GM21528 (cell line): ENCODE data around the gene UNC93B1.

Experiments used
- ATAC-seq: cut with Tn5 transposase; IDR thresholded peaks from one replicate; pipeline ENCODE4 v1.9.1; 2021; ENCODE audit warnings: mild to moderate bottlenecking, moderate library complexity; ENCODE audit not compliant: unreplicated experiment, low FRiP score

The UNC93B1 gene

DNA sequence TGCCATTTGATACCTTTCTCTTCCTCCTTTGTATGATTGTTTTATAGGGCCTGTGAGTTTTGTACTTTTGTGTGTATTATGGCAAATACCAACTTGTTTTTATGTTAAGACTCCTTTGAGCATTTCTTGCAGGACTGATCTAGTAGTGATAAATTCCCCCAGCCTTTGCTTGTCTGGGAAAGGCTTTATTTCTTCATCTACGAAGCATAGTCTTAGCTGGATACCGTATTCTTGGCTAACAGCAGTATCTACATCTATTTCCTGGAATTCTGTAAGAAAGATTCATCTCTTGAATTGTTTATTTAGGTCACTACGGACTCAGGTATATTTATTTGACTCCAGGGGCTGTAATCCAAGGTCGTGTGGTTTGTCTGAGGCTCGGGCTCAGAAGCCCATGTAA lies 20.6 kb upstream of the UNC93B1 start:
- no peak for ATAC-seq

DNA sequence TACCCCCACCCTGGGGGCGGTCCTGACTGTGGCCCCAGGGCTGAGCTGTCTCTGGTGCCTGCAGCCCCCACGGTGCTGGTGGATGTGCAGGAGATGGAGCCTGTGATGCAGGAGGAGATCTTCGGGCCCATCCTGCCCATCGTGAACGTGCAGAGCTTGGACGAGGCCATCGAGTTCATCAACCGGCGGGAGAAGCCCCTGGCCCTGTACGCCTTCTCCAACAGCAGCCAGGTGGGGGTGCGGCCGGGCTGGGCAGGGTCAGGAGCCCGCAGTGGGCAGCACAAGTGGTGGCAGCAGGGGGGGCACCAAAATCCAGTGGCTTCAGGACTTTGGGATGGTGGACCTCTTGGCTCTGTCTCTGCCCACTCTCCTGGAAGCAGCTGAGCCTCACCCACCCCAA lies 18.6 kb upstream of the UNC93B1 start:
- no peak for ATAC-seq

DNA sequence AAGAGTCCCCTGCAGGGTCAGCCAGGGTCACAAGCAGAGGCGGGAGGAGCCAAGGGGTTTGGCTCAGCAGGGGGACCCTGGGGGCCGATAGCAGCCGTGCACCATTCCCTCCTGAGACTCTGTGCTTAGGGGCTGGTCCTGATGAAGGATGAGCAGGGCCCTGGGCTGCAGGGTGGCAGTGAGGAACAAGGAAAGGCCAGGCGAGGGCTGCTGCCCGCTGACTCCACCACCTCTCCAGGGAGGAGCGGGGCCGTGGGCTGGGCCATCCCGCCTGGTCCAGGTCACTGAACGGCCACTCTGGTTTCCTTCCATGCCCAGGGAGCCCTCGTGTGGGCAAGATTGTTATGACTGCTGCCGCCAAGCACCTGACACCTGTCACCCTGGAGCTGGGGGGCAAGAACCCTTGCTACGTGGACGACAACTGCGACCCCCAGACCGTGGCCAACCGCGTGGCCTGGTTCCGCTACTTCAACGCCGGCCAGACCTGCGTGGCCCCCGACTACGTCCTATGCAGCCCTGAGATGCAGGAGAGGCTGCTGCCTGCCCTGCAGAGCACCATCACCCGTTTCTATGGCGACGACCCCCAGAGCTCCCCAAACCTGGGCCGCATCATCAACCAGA lies 17.4 kb upstream of the UNC93B1 start:
- ATAC-seq = no peak

DNA sequence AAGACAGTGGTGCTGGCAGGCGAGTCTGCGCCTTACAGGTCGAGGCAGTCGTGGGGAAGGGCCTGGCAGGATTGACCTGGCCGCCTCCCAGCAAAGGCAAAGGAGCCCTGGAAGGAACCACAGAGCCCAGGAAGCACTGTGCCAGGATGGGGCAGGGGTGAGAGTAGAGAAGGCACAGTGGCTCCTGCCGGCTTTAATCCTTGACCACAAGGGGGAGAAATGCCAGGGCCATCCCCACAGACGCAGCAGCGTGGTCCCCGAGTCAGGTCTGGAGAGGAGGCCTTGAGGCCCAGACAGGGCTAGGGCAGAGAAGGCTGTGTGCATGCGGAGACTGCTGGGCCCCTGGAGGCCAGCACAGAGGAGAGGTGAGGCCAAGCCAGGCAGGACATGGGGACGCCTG lies 16.7 kb upstream of the UNC93B1 start:
- no peak for ATAC-seq

DNA sequence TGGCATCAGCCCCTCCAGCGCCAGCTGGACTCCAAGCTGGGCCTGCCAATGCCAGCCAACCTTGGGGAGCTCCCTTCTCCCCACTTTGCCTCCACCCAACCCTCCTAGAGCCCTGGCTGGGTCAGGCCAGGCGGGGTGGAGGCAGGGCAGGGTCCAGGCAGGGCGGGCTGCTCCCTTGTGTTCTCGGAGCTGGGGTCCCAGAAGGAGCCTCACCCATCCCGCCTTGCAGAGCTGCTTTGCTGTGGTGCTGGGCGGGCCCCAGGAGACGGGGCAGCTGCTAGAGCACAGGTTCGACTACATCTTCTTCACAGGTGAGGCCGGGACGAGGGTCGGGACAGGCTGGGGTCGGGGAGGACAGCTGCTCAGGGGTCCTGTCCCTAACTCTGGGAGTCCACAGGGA lies 15.6 kb upstream of the UNC93B1 start:
- ATAC-seq = no peak

DNA sequence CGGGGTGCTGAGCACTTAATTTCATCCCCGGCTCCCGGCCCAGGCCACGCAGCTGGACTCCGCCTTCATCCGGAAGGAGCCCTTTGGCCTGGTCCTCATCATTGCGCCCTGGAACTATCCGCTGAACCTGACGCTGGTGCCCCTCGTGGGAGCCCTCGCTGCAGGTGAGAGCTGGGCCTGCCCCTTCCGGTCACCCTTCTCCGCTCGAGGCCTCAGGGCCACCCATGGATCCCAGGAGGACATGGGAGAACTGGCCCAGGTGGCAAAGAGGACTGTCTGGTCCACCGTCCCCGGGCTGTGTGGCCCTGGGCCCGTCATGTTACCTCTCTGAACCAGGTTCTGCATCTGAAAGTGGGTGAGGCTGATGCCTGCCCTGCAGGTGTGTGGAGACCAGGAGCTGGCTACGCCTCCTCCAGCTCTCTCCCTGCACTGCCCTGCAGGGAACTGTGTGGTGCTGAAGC lies 14.9 kb upstream of the UNC93B1 start:
- no peak for ATAC-seq

DNA sequence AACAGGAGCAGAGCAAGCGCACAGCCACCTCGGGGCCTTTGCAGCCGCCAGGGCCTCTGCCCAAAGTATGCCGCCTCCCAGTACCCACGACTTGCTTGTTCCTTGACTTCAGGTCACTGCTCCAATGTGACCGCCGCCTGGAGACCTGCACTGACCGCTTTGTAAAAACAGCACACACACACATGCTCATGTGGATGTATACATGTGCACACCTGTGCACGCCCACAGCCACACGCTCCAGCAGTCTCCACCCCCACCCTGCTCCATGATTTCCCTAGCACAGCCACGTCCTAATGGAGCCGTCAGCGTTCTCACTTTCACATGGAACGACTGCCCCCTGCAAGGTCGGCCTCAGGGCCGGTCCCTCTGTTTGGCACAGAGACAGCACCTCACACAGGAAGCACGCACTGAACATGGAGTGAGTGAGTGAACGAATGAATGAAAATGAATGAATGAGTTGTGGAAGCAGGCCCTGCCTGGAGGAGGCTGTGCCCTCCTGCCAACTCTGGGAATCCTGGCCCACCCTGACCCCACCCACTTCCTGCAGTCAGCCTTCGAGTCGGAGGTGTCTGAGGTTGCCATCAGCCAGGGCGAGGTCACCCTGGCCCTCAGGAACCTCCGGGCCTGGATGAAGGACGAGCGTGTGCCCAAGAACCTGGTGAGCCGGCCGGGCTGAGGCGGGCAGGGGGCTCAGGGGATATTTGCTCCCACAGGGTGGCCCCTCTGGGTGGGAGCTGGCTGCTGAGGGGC lies 14.3 kb upstream of the UNC93B1 start:
- ATAC-seq = no peak

DNA sequence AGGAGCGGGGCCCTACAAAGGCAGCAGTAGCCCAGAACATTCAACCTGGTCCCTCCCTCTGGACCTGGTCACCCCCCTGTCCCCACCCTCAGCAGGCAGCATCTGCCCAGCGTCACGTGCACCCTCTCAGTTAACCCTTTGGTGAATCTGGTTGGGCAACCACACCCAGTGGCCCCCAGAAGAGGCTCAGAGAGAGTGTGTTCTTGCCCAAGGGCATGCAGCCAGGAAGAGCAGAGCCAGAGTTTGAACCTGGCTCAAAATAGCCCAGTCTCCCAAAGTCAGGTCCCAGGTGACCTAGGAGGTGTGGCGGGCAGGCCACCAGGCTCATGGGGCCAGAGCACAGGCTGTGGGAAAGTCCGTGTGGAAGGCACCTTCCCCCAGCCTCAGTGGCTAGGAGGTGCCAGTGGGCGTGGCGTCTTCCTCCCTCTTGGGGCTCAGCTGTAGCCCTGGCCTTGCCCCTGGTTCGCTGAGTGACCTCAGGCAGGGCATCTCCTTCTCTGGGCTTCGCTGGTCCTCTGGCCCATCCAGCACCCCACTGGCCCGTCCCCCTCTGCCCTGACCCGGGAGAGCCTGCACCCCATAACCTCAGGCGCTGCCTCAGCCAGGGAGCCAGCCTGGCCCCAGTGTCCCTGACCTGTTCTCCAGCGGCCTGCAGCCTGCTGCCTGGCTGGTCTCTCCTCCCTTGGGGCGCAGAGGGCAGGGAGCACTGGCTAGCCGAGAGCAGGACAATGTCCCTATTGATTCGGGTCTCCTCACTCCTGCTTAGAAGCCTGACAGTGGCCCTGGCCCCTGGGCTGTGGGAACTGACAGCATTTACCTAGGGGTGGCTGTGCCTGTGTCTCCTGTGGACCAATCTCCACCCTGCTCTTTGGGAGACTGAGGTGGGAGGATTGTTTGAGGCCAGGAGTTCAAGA lies 13.3 kb upstream of the UNC93B1 start:
- ATAC-seq = no peak

DNA sequence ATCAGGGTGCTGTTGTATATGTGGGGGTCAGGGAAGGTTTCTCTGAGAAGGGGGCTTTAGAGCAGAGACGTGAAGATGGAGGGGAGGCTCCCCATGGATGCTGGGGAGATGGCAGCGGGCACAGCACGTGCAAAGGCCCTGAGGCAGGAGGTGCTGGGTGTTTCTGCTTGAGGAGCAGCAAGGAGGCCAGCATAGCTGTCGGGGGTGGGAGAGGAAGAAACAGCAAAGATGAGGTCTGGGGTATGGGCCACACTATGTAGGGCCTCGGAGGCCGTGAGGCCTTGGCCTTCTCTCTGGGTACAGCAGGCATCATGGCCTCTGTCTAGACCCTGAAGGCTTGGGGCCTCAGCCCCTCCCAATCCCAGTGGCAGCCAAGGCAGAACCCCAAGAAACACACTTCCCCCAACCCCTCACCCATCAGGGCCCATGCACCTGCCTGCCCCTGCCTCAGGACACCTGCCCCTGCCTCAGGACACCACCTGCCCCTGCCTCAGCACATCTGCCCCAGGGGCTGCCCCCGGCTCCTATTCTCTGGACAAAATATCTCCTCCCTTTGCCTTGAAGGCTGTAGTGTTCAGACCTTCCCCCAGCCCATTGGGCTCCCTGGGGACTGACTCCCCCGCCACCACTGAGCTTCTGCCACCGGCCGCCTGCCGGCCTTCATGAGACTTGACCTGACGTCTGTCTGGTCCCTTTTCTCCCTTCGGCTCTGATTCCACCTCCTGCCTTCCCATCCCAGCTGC lies 12.4 kb upstream of the UNC93B1 start:
- ATAC-seq = no peak

DNA sequence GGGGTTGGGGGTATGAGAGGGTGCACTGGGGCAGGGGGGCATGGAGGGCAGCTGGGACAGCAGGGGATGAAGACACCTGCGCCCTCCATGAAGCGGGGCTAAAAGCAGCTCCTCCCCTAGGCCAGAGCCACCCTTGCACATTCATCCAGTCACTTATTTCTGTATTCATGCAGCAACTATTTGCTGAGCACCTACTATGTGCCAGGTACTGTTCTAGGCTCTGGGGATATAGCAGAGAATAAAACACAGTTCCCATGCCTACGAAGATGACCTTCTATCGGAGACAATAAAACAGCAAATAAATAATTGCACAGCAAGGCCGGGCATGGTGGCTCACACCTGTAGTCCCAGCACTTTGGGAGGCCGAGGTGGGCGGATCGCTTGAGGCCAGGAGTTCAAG lies 11.6 kb upstream of the UNC93B1 start:
- ATAC-seq = no peak

DNA sequence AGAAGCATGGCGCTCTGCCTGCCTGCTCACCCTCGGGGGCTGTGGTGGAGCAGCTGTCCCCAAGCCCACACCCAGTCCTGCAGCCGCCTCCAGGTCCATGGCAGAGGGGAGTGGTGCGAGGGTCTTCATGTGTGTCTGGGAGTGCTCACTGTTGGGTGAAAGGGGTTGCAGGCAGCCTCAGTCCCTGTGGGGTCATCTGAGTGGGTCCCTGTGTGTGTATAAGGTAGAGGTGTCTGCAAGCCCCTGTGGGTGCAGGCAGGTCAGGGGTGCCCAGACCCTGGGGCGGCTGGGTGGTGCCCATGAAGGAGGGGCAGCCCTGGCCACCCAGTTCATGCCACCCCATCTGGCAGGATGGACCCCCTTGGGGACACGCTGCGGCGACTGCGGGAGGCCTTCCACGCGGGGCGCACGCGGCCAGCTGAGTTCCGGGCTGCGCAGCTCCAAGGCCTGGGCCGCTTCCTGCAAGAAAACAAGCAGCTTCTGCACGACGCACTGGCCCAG lies 11.1 kb upstream of the UNC93B1 start:
- no peak for ATAC-seq

DNA sequence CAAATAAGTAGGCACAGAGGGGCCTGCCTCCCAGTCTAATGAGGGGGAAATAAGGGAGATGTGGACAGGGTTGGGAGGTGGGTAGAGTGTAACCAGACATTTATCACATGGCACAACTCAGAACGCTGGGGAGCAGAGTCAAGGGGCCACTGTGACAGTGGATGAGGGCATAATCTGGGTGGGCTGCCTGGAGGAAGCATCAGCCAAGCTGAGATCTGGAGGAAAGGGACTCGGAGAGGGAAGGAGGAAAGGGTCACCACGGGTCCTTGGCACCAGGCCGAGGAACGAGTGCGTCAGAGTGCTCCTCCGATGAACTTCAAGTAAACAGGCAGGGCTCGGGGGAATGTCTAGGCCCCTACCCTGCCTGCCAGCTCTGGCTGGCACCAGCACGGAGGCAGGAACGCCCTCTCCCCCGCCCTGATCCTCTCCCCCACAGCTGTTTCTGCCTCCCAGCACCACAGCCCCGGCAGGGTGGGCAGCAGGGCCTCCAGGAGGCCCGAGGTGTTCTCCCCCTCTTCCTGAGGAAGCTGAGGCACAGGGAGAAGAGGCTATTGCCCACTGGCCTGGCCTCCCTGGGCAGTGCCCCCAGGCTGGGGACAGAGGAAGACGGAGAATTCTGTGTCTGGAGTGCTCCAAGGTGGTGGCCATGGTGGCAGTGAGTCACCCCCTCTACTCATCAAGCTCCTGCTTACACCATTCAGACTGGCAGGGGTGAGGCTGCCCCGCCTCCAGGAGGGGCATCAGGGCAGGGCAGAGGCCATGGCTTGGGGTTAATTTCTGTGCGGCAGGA lies 10.5 kb upstream of the UNC93B1 start:
- ATAC-seq = no peak

DNA sequence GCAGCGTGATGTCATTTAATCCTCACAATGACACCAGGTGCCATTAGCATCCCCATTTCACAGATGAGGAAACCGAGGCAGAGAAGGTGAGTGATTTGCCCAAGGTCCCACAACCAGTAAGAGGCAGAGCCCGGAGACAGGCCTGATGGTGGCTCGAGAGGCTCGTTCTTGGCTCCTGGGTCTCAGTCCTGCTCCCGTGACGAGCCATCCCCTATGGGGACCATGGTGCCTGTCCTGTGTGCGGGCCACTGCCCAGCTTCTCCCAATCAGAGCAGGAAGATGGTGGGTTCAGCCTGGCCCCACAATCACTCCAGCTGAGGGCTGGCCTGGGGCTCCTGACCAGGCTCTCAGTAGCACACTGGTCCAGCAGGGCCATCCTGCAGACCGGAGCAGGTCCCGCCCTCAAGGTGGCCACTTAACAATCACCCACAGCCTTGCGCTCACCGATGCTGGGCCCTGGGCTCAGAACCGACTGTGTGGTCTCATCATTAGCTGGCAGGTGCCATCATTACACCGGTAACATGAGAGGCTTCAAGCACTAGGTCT lies 9.8 kb upstream of the UNC93B1 start:
- ATAC-seq = no peak

DNA sequence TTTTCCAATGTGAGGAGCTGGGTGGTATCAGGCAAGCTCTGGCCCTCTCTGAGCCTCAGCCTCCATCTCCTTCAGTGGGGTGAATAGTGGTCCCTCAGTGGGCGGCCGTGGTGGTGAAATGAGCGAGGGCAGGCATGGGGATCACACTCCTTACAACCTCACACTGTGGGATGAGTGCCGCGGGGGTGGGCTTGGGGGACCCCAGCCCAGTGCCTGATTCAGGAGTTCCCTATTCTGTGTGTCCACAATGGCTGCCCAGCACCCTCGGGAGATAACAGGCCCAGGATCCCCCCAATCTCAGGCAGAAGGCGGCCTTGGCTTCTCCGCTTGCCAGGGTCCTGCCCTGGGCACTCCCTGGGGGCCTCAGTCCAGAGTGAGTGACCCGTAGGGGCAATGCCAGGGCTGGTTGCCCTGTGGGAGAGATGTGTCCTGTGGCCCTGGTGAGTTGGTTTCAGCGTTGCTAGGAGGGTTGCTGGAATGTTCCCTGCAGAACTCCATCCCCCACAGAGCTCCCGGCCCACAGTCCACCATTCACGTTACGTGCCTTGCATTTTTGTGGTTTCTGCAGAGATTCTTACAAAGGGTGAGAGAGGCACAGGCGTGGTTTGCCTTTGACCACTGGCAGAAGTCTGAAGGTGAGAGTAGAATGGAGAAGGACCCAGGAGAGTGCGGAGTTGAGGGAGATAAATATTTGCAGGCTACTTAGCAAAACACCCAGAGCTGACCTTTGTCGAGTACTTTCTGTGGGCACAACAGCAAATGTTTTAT lies 9.1 kb upstream of the UNC93B1 start:
- ATAC-seq = no peak

DNA sequence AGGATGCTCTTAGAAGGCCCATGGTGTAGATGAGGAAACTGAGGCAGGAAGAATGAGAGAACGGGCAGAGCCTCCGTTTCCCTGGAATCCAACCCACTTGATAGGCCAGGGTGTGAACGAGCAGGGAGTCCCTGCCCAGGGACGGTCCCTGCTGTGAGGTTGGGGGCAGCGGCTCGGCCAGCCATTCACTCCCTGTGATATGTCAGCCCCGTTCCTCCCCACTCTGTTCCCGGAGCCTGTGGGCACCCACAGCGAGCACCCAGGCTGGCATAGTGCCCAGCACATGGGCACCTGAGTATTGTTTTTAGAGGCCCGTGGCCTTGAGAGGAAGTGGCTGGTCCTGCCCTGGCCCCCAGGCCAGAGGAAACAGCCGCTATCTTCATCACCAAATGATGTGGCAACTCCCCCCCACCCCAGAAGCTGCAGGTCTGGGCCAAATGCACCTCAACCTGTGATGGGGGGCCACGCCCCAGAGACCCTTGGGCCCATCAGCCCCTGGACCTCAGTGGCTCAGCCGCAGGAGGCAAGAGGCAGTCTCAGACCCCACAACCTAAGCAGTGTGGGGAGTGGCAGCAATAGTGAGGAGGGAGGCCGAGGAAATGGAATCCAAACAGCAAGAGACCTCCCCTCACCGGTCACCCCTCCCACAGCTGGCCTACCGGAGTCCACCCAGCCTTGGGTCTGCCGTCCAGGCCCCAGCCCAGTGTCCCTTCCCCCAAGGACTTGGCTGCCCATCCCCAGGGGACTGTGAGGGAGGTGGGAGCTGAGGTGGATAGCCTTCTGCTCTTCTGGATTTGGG lies 8.3 kb upstream of the UNC93B1 start:
- no peak for ATAC-seq

DNA sequence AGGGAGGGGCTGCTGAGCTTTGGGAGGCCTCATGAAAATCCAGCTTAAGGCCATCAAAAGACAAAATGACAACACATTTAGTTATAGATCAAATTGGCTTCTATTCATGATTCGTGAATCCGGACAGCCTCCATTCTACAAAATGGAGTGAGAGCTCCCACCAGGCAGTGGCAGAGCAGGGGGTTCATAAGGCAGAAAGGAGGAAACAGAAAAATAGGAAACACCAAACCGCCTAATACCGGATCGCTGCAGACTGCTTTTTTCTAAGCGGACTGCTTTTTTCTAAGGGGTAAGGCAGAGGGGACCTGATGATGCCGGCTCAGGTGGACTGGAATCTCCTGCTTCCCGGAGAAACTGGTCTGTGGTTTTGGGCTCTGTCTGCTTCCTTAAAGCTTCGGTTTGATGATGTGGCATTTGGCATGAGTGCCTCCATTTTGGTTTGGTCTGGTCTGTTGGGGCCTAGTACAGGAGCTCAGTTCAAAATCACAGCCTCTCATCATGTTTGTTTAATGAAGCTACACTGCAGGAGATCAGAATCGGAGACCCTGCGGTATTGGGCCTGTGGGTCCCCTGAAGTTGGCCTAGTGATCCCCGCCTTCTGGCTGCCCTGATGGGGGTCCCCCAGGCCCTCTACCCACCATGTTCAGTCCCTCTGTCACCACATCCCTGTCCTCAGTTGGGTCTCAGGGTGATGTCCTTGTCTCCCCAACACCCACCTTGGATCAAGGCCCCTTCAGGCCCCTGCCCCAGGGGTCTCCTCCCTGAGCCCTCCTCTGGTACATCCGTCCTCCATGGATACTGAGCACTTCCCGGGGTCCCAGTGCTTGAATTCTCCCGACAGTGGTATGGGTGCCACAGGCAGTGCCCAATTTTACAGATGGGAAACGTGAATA lies 7.4 kb upstream of the UNC93B1 start:
- ATAC-seq = no peak
